ENCODE measurements around the gene PHF14. TPM values are rescaled to one million over a fixed set of nuclear protein-coding genes. Genes with fewer than 3 reads are reported as not detected.

PHF14 gene
- total RNA-seq, 1 experiment from 2014 or later, result 49.3 TPM

GRCh38 chr7:11039974-11040373 is 66.3 kb downstream of the PHF14 start:
- Histone ChIP-seq H3K4me3 (no peak overlapping the region), H3K27me3 (ENCODE audit: insufficient read depth, low read depth) (no peaks in the 10 kb centered on the region), H3K4me1 (replicated peaks; ENCODE audit: insufficient read depth) (no peaks in the 10 kb centered on the region), H3K9me2 (ENCODE audit: insufficient read depth) (no peaks in the 10 kb centered on the region), H3K27ac (no peak overlapping the region), H2AFZ (no peak overlapping the region), H3K79me2 (ENCODE audit: low read depth) (no peaks in the 10 kb centered on the region), H3K4me2 (no peak overlapping the region), H3K36me3 (ENCODE audit: low read depth) (peaks cover 30% of the 10 kb centered on the region), H3F3A (ENCODE audit: insufficient read depth, low read depth) (no peaks in the 10 kb centered on the region), H4K20me1 (ENCODE audit: insufficient read depth) (no peaks in the 10 kb centered on the region), H3K9me3 (ENCODE audit: insufficient read depth, low read depth) (no peaks in the 10 kb centered on the region)
- no peak for TF ChIP-seq CTCF (conservative IDR thresholded peaks at IDR 0.05)
- no peak for TF ChIP-seq EZH2 (IDR thresholded peaks at IDR 0.05; ENCODE audit: low read depth)
- intact Hi-C loops (cut with micrococcal nuclease; ENCODE audit: unreplicated experiment), result no loop called here
- ChIA-PET POLR2A (ENCODE audit: unreplicated experiment) (no interaction called here), CTCF (no interaction called here)
- no peak for DNase-seq
- no TSS peak for BruUV-seq (replicated peaks)

DNA sequence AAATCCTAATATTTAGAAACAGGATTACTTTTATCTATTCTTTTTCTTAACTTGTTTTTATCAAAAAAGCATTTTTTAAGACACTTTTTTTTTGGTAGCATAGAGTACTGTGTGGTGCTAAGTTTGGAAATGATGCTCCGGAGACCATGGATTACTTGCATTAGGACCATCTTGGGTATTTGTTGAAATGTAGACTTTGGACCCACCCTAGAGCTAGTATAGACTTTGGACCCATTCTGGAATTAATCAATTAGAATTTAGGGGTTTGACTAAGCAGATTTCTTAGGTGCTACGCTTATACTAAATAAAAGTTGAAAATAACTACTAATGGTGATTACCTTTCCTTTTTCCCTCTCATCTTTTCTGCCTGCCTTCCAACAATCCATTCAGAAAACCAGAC is 80.4 kb downstream of the PHF14 start:
- Histone ChIP-seq H2AFZ (no peak overlapping the region), H3K79me2 (ENCODE audit: low read depth) (no peaks in the 10 kb centered on the region), H4K20me1 (ENCODE audit: insufficient read depth) (no peaks in the 10 kb centered on the region), H3K4me1 (replicated peaks; ENCODE audit: insufficient read depth) (no peaks in the 10 kb centered on the region), H3K9me2 (ENCODE audit: insufficient read depth) (no peaks in the 10 kb centered on the region; the same call in 1 of the 2 replicates), H3K4me2 (no peak overlapping the region), H3K27ac (no peak overlapping the region), H3F3A (ENCODE audit: insufficient read depth, low read depth) (no peaks in the 10 kb centered on the region; the same call in 1 of the 2 replicates), H3K9me3 (ENCODE audit: insufficient read depth, low read depth) (no peaks in the 10 kb centered on the region), H3K27me3 (ENCODE audit: insufficient read depth, low read depth) (no peaks in the 10 kb centered on the region), H3K36me3 (ENCODE audit: low read depth) (peaks cover 20% of the 10 kb centered on the region), H3K4me3 (no peak overlapping the region)
- BruUV-seq (replicated peaks), result no TSS peak
- TF ChIP-seq CTCF (conservative IDR thresholded peaks at IDR 0.05), result no peak
- no peak for TF ChIP-seq EZH2 (IDR thresholded peaks at IDR 0.05; ENCODE audit: low read depth)
- intact Hi-C loops (cut with micrococcal nuclease; ENCODE audit: unreplicated experiment), result no loop called here
- ChIA-PET CTCF (no interaction called here), POLR2A (ENCODE audit: unreplicated experiment) (no interaction called here)
- DNase-seq, result no peak

DNA sequence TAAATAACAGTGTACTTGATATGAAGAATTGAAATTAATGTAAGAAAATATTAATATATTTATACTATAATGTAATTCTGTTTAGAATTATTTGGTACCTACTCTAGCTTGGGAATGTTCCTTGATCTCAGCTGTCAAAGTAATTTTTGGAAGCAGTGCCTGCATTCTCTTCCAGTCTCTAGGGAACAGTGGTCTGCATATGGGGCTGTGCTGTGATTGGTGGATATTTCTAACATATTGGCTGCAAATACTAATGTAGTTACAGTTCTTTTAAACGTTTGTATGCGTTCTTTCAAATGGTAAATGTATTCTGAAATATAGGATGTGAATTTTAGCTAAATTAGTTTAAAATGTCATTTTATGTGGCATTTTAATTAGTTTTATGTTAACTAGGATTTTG is 87.2 kb downstream of the PHF14 start:
- no peak overlapping the region for H2AFZ ChIP-seq
- no TSS peak for BruUV-seq (replicated peaks)
- no peak for DNase-seq
- H3K9me2 ChIP-seq (ENCODE audit: insufficient read depth), result no peaks in the 10 kb centered on the region; the same call in 1 of the 2 replicates
- H3K36me3 ChIP-seq (ENCODE audit: low read depth), result peaks cover 13% of the 10 kb centered on the region; the same call in 1 of the 2 replicates
- H3K4me3 ChIP-seq, result no peak overlapping the region
- no peaks in the 10 kb centered on the region for H3F3A ChIP-seq (ENCODE audit: insufficient read depth, low read depth)
- no peaks in the 10 kb centered on the region for H3K4me1 ChIP-seq (replicated peaks; ENCODE audit: insufficient read depth)
- H3K27me3 ChIP-seq (ENCODE audit: insufficient read depth, low read depth), result no peaks in the 10 kb centered on the region
- no peak for TF ChIP-seq EZH2 (IDR thresholded peaks at IDR 0.05; ENCODE audit: low read depth)
- no peak for TF ChIP-seq CTCF (conservative IDR thresholded peaks at IDR 0.05)
- intact Hi-C loops (cut with micrococcal nuclease; ENCODE audit: unreplicated experiment), result no loop called here
- H3K79me2 ChIP-seq (ENCODE audit: low read depth), result no peaks in the 10 kb centered on the region
- no peak overlapping the region for H3K4me2 ChIP-seq
- no peaks in the 10 kb centered on the region for H4K20me1 ChIP-seq (ENCODE audit: insufficient read depth)
- POLR2A ChIA-PET (ENCODE audit: unreplicated experiment), result no interaction called here
- CTCF ChIA-PET, result no interaction called here
- H3K27ac ChIP-seq, result no peak overlapping the region
- no peaks in the 10 kb centered on the region for H3K9me3 ChIP-seq (ENCODE audit: insufficient read depth, low read depth)
